Measurements from ENCODE around the gene RNASE13.

GRCh38 chr14:21081521-21082142 lies 47.0 kb upstream of the RNASE13 start:
- TF ChIP-seq EZH2 (IDR thresholded peaks at IDR 0.05; ENCODE audit: borderline replicate concordance, low read depth, low read length, poor library complexity, severe bottlenecking) (no peak), CTCF (conservative IDR thresholded peaks at IDR 0.05; ENCODE audit: low read depth, low read length) (no peak)
